OCI-LY7 (cell line): Measurements from ENCODE around the gene DHX34.

ENCODE experiments used
- EZH2phosphoT487 ChIP-seq: fragments of 200-600 bp; sonication (generic); IDR thresholded peaks from 2 replicates; pipeline ENCODE4 v1.6.1; 2018; ENCODE audit warnings: low read depth, borderline replicate concordance, mild to moderate bottlenecking, mixed run types, antibody characterized with exemption, low read length, moderate library complexity, mixed read lengths
- TF ChIP-seq, protein P1 (sequence below): fragments of 200-600 bp; sonication (generic); conservative IDR thresholded peaks from 2 replicates; pipeline ENCODE4 v1.5.1; 2014; ENCODE audit warnings: mild to moderate bottlenecking, antibody characterized with exemption, low read length, moderate library complexity, mixed read lengths

DNA sequence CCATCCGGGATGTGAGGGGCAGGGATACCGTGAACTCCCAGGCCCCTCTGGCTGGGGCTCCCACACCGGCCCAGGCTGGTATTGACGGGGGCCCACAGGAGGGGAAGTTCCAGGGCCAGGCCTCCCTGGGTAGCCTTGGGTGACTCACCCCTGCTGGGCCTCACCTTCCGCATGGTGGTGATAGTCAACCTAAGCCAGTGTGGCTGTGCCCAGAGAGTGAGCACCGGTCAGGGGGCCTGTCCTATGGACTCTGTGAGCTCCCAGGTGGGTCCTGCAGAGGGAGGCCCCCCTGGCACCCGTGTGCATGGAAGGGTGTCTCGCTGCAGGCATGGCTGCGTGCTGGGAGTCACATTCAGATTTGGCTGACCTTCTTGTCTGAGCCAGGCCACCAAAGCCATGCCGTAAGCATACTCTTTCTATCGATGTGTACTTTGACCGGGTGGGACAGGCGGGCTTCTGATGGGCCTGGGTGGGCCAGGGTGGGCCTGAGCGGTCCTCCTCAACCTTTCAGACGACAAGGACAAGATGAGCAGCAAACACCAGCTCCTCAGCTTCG is 27.6 kb downstream of the DHX34 start:
- TF ChIP-seq, protein P1, sequence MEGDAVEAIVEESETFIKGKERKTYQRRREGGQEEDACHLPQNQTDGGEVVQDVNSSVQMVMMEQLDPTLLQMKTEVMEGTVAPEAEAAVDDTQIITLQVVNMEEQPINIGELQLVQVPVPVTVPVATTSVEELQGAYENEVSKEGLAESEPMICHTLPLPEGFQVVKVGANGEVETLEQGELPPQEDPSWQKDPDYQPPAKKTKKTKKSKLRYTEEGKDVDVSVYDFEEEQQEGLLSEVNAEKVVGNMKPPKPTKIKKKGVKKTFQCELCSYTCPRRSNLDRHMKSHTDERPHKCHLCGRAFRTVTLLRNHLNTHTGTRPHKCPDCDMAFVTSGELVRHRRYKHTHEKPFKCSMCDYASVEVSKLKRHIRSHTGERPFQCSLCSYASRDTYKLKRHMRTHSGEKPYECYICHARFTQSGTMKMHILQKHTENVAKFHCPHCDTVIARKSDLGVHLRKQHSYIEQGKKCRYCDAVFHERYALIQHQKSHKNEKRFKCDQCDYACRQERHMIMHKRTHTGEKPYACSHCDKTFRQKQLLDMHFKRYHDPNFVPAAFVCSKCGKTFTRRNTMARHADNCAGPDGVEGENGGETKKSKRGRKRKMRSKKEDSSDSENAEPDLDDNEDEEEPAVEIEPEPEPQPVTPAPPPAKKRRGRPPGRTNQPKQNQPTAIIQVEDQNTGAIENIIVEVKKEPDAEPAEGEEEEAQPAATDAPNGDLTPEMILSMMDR, result no peak
- TF ChIP-seq EZH2phosphoT487, result no peak
